Neural cell (in vitro differentiated cells): ENCODE data around the gene NPR2.

ENCODE experiments used
- EZH2 ChIP-seq: fragments of 200-600, 300-800 bp; shearing (Covaris generic), sonication (generic); IDR thresholded peaks from 2 replicates; pipeline ENCODE4 v1.6.1; 2014; ENCODE audit warnings: antibody characterized with exemption, low read length, borderline replicate concordance, mild to moderate bottlenecking; ENCODE audit not compliant: insufficient read depth, poor library complexity, severe bottlenecking
- MXI1 ChIP-seq: fragments of 450-650 bp; conservative IDR thresholded peaks from 2 replicates; pipeline ENCODE4 v1.6.1; 2014; ENCODE audit warnings: antibody characterized with exemption, mild to moderate bottlenecking; ENCODE audit not compliant: poor library complexity, severe bottlenecking
- RAD21 ChIP-seq: fragments of 450-650 bp; conservative IDR thresholded peaks from 2 replicates; pipeline ENCODE4 v1.6.1; 2014; ENCODE audit warnings: antibody characterized with exemption, mild to moderate bottlenecking, moderate library complexity
- TAF1 ChIP-seq: IDR thresholded peaks from 2 replicates; pipeline ENCODE4 v1.6.1; 2012; ENCODE audit warnings: low read depth
- TF ChIP-seq, protein P1 (sequence below): fragments of 450-650 bp; IDR thresholded peaks from 2 replicates; pipeline ENCODE4 v1.5.1; 2014; ENCODE audit warnings: antibody characterized with exemption, mild to moderate bottlenecking, moderate library complexity; ENCODE audit not compliant: poor library complexity, severe bottlenecking

GRCh38 chr9:35778496-35778895 is 12.9 kb upstream of the NPR2 start:
- TF ChIP-seq, protein P1, sequence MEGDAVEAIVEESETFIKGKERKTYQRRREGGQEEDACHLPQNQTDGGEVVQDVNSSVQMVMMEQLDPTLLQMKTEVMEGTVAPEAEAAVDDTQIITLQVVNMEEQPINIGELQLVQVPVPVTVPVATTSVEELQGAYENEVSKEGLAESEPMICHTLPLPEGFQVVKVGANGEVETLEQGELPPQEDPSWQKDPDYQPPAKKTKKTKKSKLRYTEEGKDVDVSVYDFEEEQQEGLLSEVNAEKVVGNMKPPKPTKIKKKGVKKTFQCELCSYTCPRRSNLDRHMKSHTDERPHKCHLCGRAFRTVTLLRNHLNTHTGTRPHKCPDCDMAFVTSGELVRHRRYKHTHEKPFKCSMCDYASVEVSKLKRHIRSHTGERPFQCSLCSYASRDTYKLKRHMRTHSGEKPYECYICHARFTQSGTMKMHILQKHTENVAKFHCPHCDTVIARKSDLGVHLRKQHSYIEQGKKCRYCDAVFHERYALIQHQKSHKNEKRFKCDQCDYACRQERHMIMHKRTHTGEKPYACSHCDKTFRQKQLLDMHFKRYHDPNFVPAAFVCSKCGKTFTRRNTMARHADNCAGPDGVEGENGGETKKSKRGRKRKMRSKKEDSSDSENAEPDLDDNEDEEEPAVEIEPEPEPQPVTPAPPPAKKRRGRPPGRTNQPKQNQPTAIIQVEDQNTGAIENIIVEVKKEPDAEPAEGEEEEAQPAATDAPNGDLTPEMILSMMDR: no peak
- TF ChIP-seq EZH2 (no peak), RAD21 (no peak), TAF1 (no peak), MXI1 (no peak)
